Measurements from ENCODE around the gene FAM217A.

Gene FAM217A

GRCh38 chr6:4084444-4085331 is 5.8 kb upstream of the FAM217A start:
- DNase-seq (ENCODE audit: low read depth in 2 of 2) = no peak

- DNase-seq (ENCODE audit: low read depth in 2 of 2) = no peak
Observed at GRCh38 chr6:4074478-4075235, 4.3 kb downstream of the FAM217A start.

GRCh38 chr6:4071330-4071729 is 7.6 kb downstream of the FAM217A start:
- DNase-seq (ENCODE audit: low read depth in 2 of 2) = no peak

GRCh38 chr6:4069199-4069598 is 9.7 kb downstream of the FAM217A start:
- no peak for DNase-seq (ENCODE audit: low read depth in 2 of 2)

- no peak for DNase-seq (ENCODE audit: low read depth in 2 of 2)
Observed at GRCh38 chr6:4067673-4068072, 11.3 kb downstream of the FAM217A start.

- DNase-seq (ENCODE audit: low read depth in 2 of 2) = no peak
Observed at GRCh38 chr6:4066029-4066755, 12.7 kb downstream of the FAM217A start.

GRCh38 chr6:4059115-4059777 is 19.7 kb downstream of the FAM217A start:
- DNase-seq (ENCODE audit: low read depth in 2 of 2) = peak; percentile 25 to 36

GRCh38 chr6:4057036-4057435 is 21.9 kb downstream of the FAM217A start:
- DNase-seq (ENCODE audit: low read depth in 2 of 2) = no peak

GRCh38 chr6:4055420-4056041 is 23.4 kb downstream of the FAM217A start:
- DNase-seq (ENCODE audit: low read depth in 2 of 2) = no peak

- DNase-seq (ENCODE audit: low read depth in 2 of 2) = no peak
Observed at GRCh38 chr6:4049246-4049645, 29.7 kb downstream of the FAM217A start.

GRCh38 chr6:4041480-4041879 is 37.5 kb downstream of the FAM217A start:
- DNase-seq (ENCODE audit: low read depth in 2 of 2) = no peak

- no peak for DNase-seq (ENCODE audit: low read depth in 2 of 2)
Observed at GRCh38 chr6:4039348-4039747, 39.6 kb downstream of the FAM217A start.

- DNase-seq (ENCODE audit: low read depth in 2 of 2) = no peak
Observed at GRCh38 chr6:4036581-4036980, 42.4 kb downstream of the FAM217A start.

- DNase-seq (ENCODE audit: low read depth in 2 of 2) = no peak
Observed at GRCh38 chr6:4032475-4032874, 46.5 kb downstream of the FAM217A start.

- DNase-seq (ENCODE audit: low read depth in 2 of 2) = no peak
Observed at GRCh38 chr6:4031442-4031841, 47.5 kb downstream of the FAM217A start.

GRCh38 chr6:4030669-4031068 is 48.3 kb downstream of the FAM217A start:
- DNase-seq (ENCODE audit: low read depth in 2 of 2) = no peak

- DNase-seq (ENCODE audit: low read depth in 2 of 2) = no peak
Observed at GRCh38 chr6:4029687-4030086, 49.2 kb downstream of the FAM217A start.

GRCh38 chr6:4028051-4028450 is 50.9 kb downstream of the FAM217A start:
- no peak for DNase-seq (ENCODE audit: low read depth in 2 of 2)

- DNase-seq (ENCODE audit: low read depth in 2 of 2) = no peak
Observed at GRCh38 chr6:4025681-4026080, 53.3 kb downstream of the FAM217A start.

GRCh38 chr6:4023240-4023639 is 55.7 kb downstream of the FAM217A start:
- DNase-seq (ENCODE audit: low read depth in 2 of 2) = no peak
